GM23338 (cell line): ENCODE data around the gene TSPEAR. TPM values are rescaled to one million over a fixed set of nuclear protein-coding genes. Genes with fewer than 3 reads are reported as not detected.

Experiments
- ATAC-seq: fragments of 200-7000 bp; cut with Tn5 transposase; 3 replicates; pipeline ENCODE4 v1.9.1; 2020
- DNase-seq: peaks from one replicate; pipeline ENCODE4 v3.0.0-alpha.2; 2015; ENCODE audit warnings: low spot score
- H2AFZ ChIP-seq: fragments of 200-600 bp; sonication (generic); 2 replicates; pipeline ENCODE4 v1.8.0; 2016; ENCODE audit warnings: antibody characterized with exemption, mild to moderate bottlenecking, moderate library complexity
- H3F3A ChIP-seq: fragments of 200-600 bp; sonication (generic); replicated peaks from 2 replicates; pipeline ENCODE4 v1.8.0; 2017; ENCODE audit warnings: antibody characterized with exemption, mixed run types, low read depth
- H3K27ac ChIP-seq: fragments of 200-600 bp; sonication (generic); 2 replicates; pipeline ENCODE4 v1.6.1; 2016; ENCODE audit warnings: low read depth
- H3K27me3 ChIP-seq: fragments of 200-600 bp; sonication (generic); 2 replicates; pipeline ENCODE4 v1.8.0; 2016; ENCODE audit warnings: mild to moderate bottlenecking, mixed run types, moderate library complexity; ENCODE audit not compliant: insufficient read depth
- H3K36me3 ChIP-seq: fragments of 200-600 bp; sonication (generic); 2 replicates; pipeline ENCODE4 v1.8.0; 2016; ENCODE audit warnings: mild to moderate bottlenecking; ENCODE audit not compliant: insufficient read depth
- H3K4me1 ChIP-seq: fragments of 200-600 bp; sonication (generic); 2 replicates; pipeline ENCODE4 v1.8.0; 2016; ENCODE audit warnings: mild to moderate bottlenecking, moderate library complexity; ENCODE audit not compliant: insufficient read depth
- H3K4me2 ChIP-seq: fragments of 200-600 bp; sonication (generic); 2 replicates; pipeline ENCODE4 v1.7.1; 2017; ENCODE audit warnings: mixed run types
- H3K4me3 ChIP-seq: fragments of 200-600 bp; sonication (generic); 2 replicates; pipeline ENCODE4 v1.6.1; 2016; ENCODE audit warnings: mixed run types
- H3K79me2 ChIP-seq: fragments of 200-600 bp; sonication (generic); replicated peaks from 2 replicates; pipeline ENCODE4 v1.8.0; 2017; ENCODE audit warnings: mild to moderate bottlenecking; ENCODE audit not compliant: insufficient read depth
- H3K9me2 ChIP-seq: fragments of 200-600 bp; sonication (generic); 2 replicates; pipeline ENCODE4 v1.8.0; 2017; ENCODE audit not compliant: insufficient read depth
- H4K20me1 ChIP-seq: fragments of 200-600 bp; sonication (generic); replicated peaks from 2 replicates; pipeline ENCODE4 v1.8.0; 2017; ENCODE audit warnings: mild to moderate bottlenecking; ENCODE audit not compliant: insufficient read depth
- H3K27ac Mint-ChIP-seq: 2 replicates; pipeline ENCODE4 v1.8.0; 2020; ENCODE audit warnings: inconsistent platforms, mild to moderate bottlenecking, moderate library complexity, mixed read lengths
- H3K27me3 Mint-ChIP-seq: 3 replicates; pipeline ENCODE4 v1.8.0; 2022; ENCODE audit warnings: low read depth, mild to moderate bottlenecking, moderate library complexity, mixed read lengths, inconsistent platforms; ENCODE audit not compliant: insufficient read depth, poor library complexity
- H3K36me3 Mint-ChIP-seq: 3 replicates; pipeline ENCODE4 v1.8.0; 2021; ENCODE audit warnings: low read depth, mild to moderate bottlenecking, inconsistent platforms, moderate library complexity, mixed read lengths
- H3K4me1 Mint-ChIP-seq: 3 replicates; pipeline ENCODE4 v1.8.0; 2020; ENCODE audit warnings: mild to moderate bottlenecking, inconsistent platforms, mixed read lengths
- H3K4me3 Mint-ChIP-seq: 3 replicates; pipeline ENCODE4 v1.8.0; 2021; ENCODE audit warnings: moderate library complexity, mild to moderate bottlenecking, inconsistent platforms, mixed read lengths
- H3K9me3 Mint-ChIP-seq: 3 replicates; pipeline ENCODE4 v1.8.0; 2020; ENCODE audit warnings: moderate library complexity, mild to moderate bottlenecking, inconsistent platforms, mixed read lengths
- CREB1 ChIP-seq: fragments of 250-450 bp; sonication (Bioruptor Pico); IDR thresholded peaks from 2 replicates; pipeline ENCODE4 v1.5.0; 2020; ENCODE audit warnings: low read depth, mild to moderate bottlenecking, moderate library complexity
- CTCF ChIP-seq, 2 experiments: fragments of 200-600 bp in 1 of 2; sonication (generic) in 1 of 2; conservative IDR thresholded peaks; 2 replicates each; pipeline versions ENCODE4 v1.5.1 to v1.6.1; 2016 to 2017; ENCODE audit warnings: antibody characterized with exemption in 2 of 2, low read depth in 2 of 2, mild to moderate bottlenecking in 2 of 2, moderate library complexity in 1 of 2
- ETS1 ChIP-seq: IDR thresholded peaks from 2 replicates; pipeline ENCODE4 v1.6.1; 2016; ENCODE audit warnings: antibody characterized with exemption
- EZH2 ChIP-seq: fragments of 200-600 bp; sonication (generic); IDR thresholded peaks from one replicate; pipeline ENCODE4 v1.8.0; 2017; ENCODE audit warnings: antibody characterized with exemption, mild to moderate bottlenecking, low read depth; ENCODE audit not compliant: unreplicated experiment
- EZH2phosphoT487 ChIP-seq: fragments of 200-600 bp; sonication (generic); IDR thresholded peaks from one replicate; pipeline ENCODE4 v1.8.1; 2018; ENCODE audit warnings: antibody characterized with exemption; ENCODE audit not compliant: unreplicated experiment
- JUNB ChIP-seq: IDR thresholded peaks from one replicate; pipeline ENCODE4 v1.6.1; 2016; ENCODE audit warnings: antibody characterized with exemption; ENCODE audit not compliant: unreplicated experiment
- NANOG ChIP-seq: IDR thresholded peaks from 2 replicates; pipeline ENCODE4 v1.6.1; 2016; ENCODE audit warnings: antibody characterized with exemption, borderline replicate concordance
- POLR2AphosphoS5 ChIP-seq: IDR thresholded peaks from 2 replicates; pipeline ENCODE4 v1.6.1; 2016; ENCODE audit warnings: antibody characterized with exemption, low read depth
- REST ChIP-seq: IDR thresholded peaks from one replicate; pipeline ENCODE4 v1.6.1; 2018; ENCODE audit warnings: antibody characterized with exemption; ENCODE audit not compliant: unreplicated experiment
- STAT1 ChIP-seq: IDR thresholded peaks from one replicate; pipeline ENCODE4 v1.6.1; 2016; ENCODE audit warnings: antibody characterized with exemption; ENCODE audit not compliant: unreplicated experiment
- ZNF114 ChIP-seq: fragments of 250-450 bp; sonication (Bioruptor Pico); IDR thresholded peaks from 2 replicates; pipeline ENCODE4 v1.5.0; 2020; ENCODE audit warnings: mild to moderate bottlenecking, moderate library complexity
- ZNF331 ChIP-seq: fragments of 250-450 bp; sonication (Bioruptor Pico); IDR thresholded peaks from 2 replicates; pipeline ENCODE4 v1.5.0; 2020; ENCODE audit warnings: low read depth, mild to moderate bottlenecking, moderate library complexity
- ZNF462 ChIP-seq: fragments of 250-450 bp; sonication (Bioruptor Pico); IDR thresholded peaks from 2 replicates; pipeline ENCODE4 v1.5.0; 2020; ENCODE audit warnings: mild to moderate bottlenecking, moderate library complexity
- polyA plus RNA-seq: library from polyadenylated mRNA; unstranded; fragments of >200 nt; fragmentation: Nextera tagmentation; extraction: Ambion mirVana; gene quantifications from 2 replicates; pipeline ENCODE4 v1.2.1, GENCODE V29; 2016
- total RNA-seq: library from RNA; depleted of rRNA; stranded (reverse); fragments of >200 nt; shearing (Covaris generic); gene quantifications from 2 replicates; pipeline ENCODE4 v1.2.3, GENCODE V29; 2014

Gene TSPEAR
- total and polyA plus RNA-seq, 2 experiments from 2014 or later = 0.35 to 0.92 TPM

GRCh38 chr21:44670642-44671432, 40.5 kb downstream of the TSPEAR start:
- H3K4me3 Mint-ChIP-seq = no peak overlapping the region

More at GRCh38 chr21:44670642-44671432, 40.5 kb downstream of the TSPEAR start:
- Mint-ChIP-seq H3K27ac (no peak overlapping the region), H3K4me1 (no peaks in the 10 kb centered on the region; the same call in 2 of the 3 replicates), H3K27me3 (peaks cover 1% of the 10 kb centered on the region), H3K36me3 (peaks cover 12% of the 10 kb centered on the region), H3K9me3 (peaks cover 52% of the 10 kb centered on the region)
- H3K36me3 ChIP-seq = no peaks in the 10 kb centered on the region
- H4K20me1 ChIP-seq = no peaks in the 10 kb centered on the region
- no peaks in the 10 kb centered on the region for H3K9me2 ChIP-seq
- no peak for DNase-seq
- no peak overlapping the region for H3K27ac ChIP-seq
- H3K4me2 ChIP-seq = no peak overlapping the region
- H3F3A ChIP-seq = no peaks in the 10 kb centered on the region
- no peak overlapping the region for H2AFZ ChIP-seq
- no peaks in the 10 kb centered on the region for H3K79me2 ChIP-seq
- TF ChIP-seq CREB1 = no peak
- TF ChIP-seq NANOG = no peak
- TF ChIP-seq EZH2 = no peak
- TF ChIP-seq ZNF331 (CRISPR knock-in tag) = no peak
- no peak for TF ChIP-seq CTCF (conservative IDR thresholded peaks at IDR 0.05; ENCODE audit: low read depth in 2 of 2)
- no peak for TF ChIP-seq JUNB
- no peak for TF ChIP-seq ZNF114 (CRISPR knock-in tag)
- no peak for TF ChIP-seq REST
- no peak for TF ChIP-seq ZNF462 (CRISPR knock-in tag)
- TF ChIP-seq STAT1 = no peak
- no peak for TF ChIP-seq POLR2AphosphoS5
- TF ChIP-seq EZH2phosphoT487 = no peak
- TF ChIP-seq ETS1 = no peak
- ATAC-seq = no peak
- H3K27me3 ChIP-seq = no peaks in the 10 kb centered on the region
- H3K4me1 ChIP-seq = no peaks in the 10 kb centered on the region
- no peak overlapping the region for H3K4me3 ChIP-seq
